Osteoblast (primary cell): ENCODE data around the gene UBXN6. TPM values are rescaled to one million over a fixed set of nuclear protein-coding genes. Genes with fewer than 3 reads are reported as not detected.

Experiments used
- DNase-seq: peaks from one replicate; pipeline ENCODE4 v3.0.0; 2011; ENCODE audit warnings: low spot score, mixed read lengths; ENCODE audit not compliant: insufficient read length; ENCODE audit errors: missing footprints
- H2AFZ ChIP-seq: 2 replicates; pipeline ENCODE4 v1.6.0; 2011; ENCODE audit warnings: mild to moderate bottlenecking, low read length
- H3K27ac ChIP-seq: 2 replicates; pipeline ENCODE4 v1.5.1; 2011; ENCODE audit warnings: mild to moderate bottlenecking, low read depth, low read length, moderate library complexity
- H3K27me3 ChIP-seq: 2 replicates; pipeline ENCODE4 v1.6.0; 2012; ENCODE audit warnings: mild to moderate bottlenecking, control low read depth, inconsistent platforms, low read length, moderate library complexity; ENCODE audit not compliant: insufficient read depth
- H3K36me3 ChIP-seq: 2 replicates; pipeline ENCODE4 v1.5.1; 2011; ENCODE audit warnings: mild to moderate bottlenecking, low read length, control low read depth, moderate library complexity; ENCODE audit not compliant: insufficient read depth
- H3K4me1 ChIP-seq: 2 replicates; pipeline ENCODE4 v1.5.1; 2011; ENCODE audit warnings: mild to moderate bottlenecking, low read length, control low read depth, moderate library complexity; ENCODE audit not compliant: insufficient read depth
- H3K4me2 ChIP-seq: 2 replicates; pipeline ENCODE4 v1.6.0; 2011; ENCODE audit warnings: mild to moderate bottlenecking, low read length; ENCODE audit not compliant: insufficient read depth
- H3K4me3 ChIP-seq: fragments of 200-600 bp; sonication (generic); 3 replicates; pipeline ENCODE4 v1.5.1; 2012; ENCODE audit warnings: mild to moderate bottlenecking, low read length, inconsistent platforms; ENCODE audit not compliant: insufficient read depth
- H3K79me2 ChIP-seq: 2 replicates; pipeline ENCODE4 v1.6.0; 2012; ENCODE audit warnings: mild to moderate bottlenecking, low read length, control low read depth, inconsistent platforms; ENCODE audit not compliant: insufficient read depth
- H3K9me3 ChIP-seq: 2 replicates; pipeline ENCODE4 v1.5.1; 2011; ENCODE audit warnings: low read depth, low read length, control low read depth
- H4K20me1 ChIP-seq: 2 replicates; pipeline ENCODE4 v1.6.0; 2012; ENCODE audit warnings: mild to moderate bottlenecking, low read length, control low read depth; ENCODE audit not compliant: insufficient read depth
- CTCF ChIP-seq: IDR thresholded peaks from 2 replicates; pipeline ENCODE4 v1.5.1; 2011; ENCODE audit warnings: mild to moderate bottlenecking, low read depth, low read length, moderate library complexity; ENCODE audit errors: extremely low read depth
- total RNA-seq: library from RNA; depleted of rRNA; stranded (reverse); fragments of >200 nt; gene quantifications from 2 replicates; pipeline ENCODE4 v1.2.3, GENCODE V29; 2012

UBXN6 gene
- total RNA-seq, 1 donor: 136 TPM

GRCh38 chr19:4505570-4506448 is 48.2 kb upstream of the UBXN6 start:
- Histone ChIP-seq H3K4me3 (no peak overlapping the region), H4K20me1 (peaks cover 7% of the 10 kb centered on the region), H3K27me3 (no peaks in the 10 kb centered on the region), H3K4me1 (peaks cover 6% of the 10 kb centered on the region), H3K36me3 (peaks cover 11% of the 10 kb centered on the region), H3K79me2 (no peaks in the 10 kb centered on the region), H3K27ac (no peak overlapping the region), H3K9me3 (no peaks in the 10 kb centered on the region), H3K4me2 (no peak overlapping the region), H2AFZ (no peak overlapping the region)
- DNase-seq: no peak
- TF ChIP-seq CTCF: no peak

- Histone ChIP-seq H3K9me3 (no peaks in the 10 kb centered on the region), H3K4me3 (no peak overlapping the region), H3K79me2 (no peaks in the 10 kb centered on the region), H4K20me1 (peaks cover 7% of the 10 kb centered on the region), H3K36me3 (peaks cover 11% of the 10 kb centered on the region), H3K27ac (no peak overlapping the region), H2AFZ (no peak overlapping the region), H3K27me3 (no peaks in the 10 kb centered on the region), H3K4me1 (peaks cover 6% of the 10 kb centered on the region), H3K4me2 (no peak overlapping the region)
- no peak for TF ChIP-seq CTCF
- no peak for DNase-seq
These were observed 47.4 kb upstream of the UBXN6 start for GRCh38 chr19:4504891-4505569.

- Histone ChIP-seq H3K4me2 (no peak overlapping the region), H3K4me1 (peaks cover 6% of the 10 kb centered on the region), H3K27ac (no peak overlapping the region), H3K36me3 (peaks cover 11% of the 10 kb centered on the region), H3K4me3 (no peak overlapping the region), H3K79me2 (no peaks in the 10 kb centered on the region), H2AFZ (no peak overlapping the region), H3K9me3 (no peaks in the 10 kb centered on the region), H3K27me3 (no peaks in the 10 kb centered on the region), H4K20me1 (peaks cover 7% of the 10 kb centered on the region)
- peak; percentile 73 for DNase-seq
- TF ChIP-seq CTCF: no peak
These were observed 46.7 kb upstream of the UBXN6 start for GRCh38 chr19:4504297-4504701.

- no peaks in the 10 kb centered on the region for H3K27me3 ChIP-seq
- no peak overlapping the region for H3K4me3 ChIP-seq
- H2AFZ ChIP-seq: no peak overlapping the region
- H3K27ac ChIP-seq: no peak overlapping the region
- peaks cover 6% of the 10 kb centered on the region for H3K4me1 ChIP-seq
- peaks cover 11% of the 10 kb centered on the region for H3K36me3 ChIP-seq
- H3K4me2 ChIP-seq: no peak overlapping the region
- no peaks in the 10 kb centered on the region for H3K9me3 ChIP-seq
- DNase-seq: peak; percentile 57
- no peaks in the 10 kb centered on the region for H3K79me2 ChIP-seq
- peaks cover 7% of the 10 kb centered on the region for H4K20me1 ChIP-seq
- no peak for TF ChIP-seq CTCF
These were observed 46.2 kb upstream of the UBXN6 start for GRCh38 chr19:4503825-4504170.
